ENCODE measurements around the gene PRSS8.
A peak's percentile ranks its signal among the peaks of the same experiment; 100 is the strongest.

The PRSS8 gene

GRCh38 chr16:31118223-31119155 lies 17.0 kb downstream of the PRSS8 start:
- POLR2A ChIA-PET, result interaction anchor here (0.5 to 1.7 kb wide), 9 partner anchors 11 to 330 kb away, joined by 3 to 23 read pairs (median 5); partner anchors contain the start of gene FUS
- CTCF ChIA-PET, result interaction anchor here (0.7 to 3.0 kb wide), 9 partner anchors 11 to 339 kb away, joined by 3 to 24 read pairs (median 3); no protein-coding TSS in a partner anchor
- DNase-seq (ENCODE audit: extremely low spot score), result no peak
- no peak for TF ChIP-seq CTCF (IDR thresholded peaks at IDR 0.05; ENCODE audit: control extremely low read depth, extremely low read depth, low read depth, missing control alignments)

- CTCF ChIA-PET, result interaction anchor here (0.7 to 2.8 kb wide), 11 partner anchors 12 to 343 kb away, joined by 3 to 24 read pairs (median 3); partner anchors contain the start of gene HSD3B7
- peak; percentile 99 for DNase-seq (ENCODE audit: extremely low spot score)
- no peak for TF ChIP-seq CTCF (IDR thresholded peaks at IDR 0.05; ENCODE audit: control extremely low read depth, extremely low read depth, low read depth, missing control alignments)
- POLR2A ChIA-PET, result interaction anchor here (0.5 to 1.7 kb wide), 17 partner anchors 12 to 329 kb away, joined by 3 to 23 read pairs (median 5); partner anchors contain the start of genes FUS, ZNF646 and ZNF668
Observed at GRCh38 chr16:31117384-31118222, 17.9 kb downstream of the PRSS8 start, which contains the start of gene KAT8. KAT8 (plus strand) TSS chr16:31117664; CDS start chr16:31117682, 18 bp downstream.

GRCh38 chr16:31114468-31114867 lies 21.1 kb downstream of the PRSS8 start:
- no peak for DNase-seq (ENCODE audit: extremely low spot score)
- ChIA-PET POLR2A (interaction anchor here (2.8 kb wide), 1 partner anchor 66 kb away, joined by 13 read pairs; the partner anchor contains the start of gene FUS), CTCF (interaction anchor here (1.1 to 2.2 kb wide), 4 partner anchors 15 to 130 kb away, joined by 3 to 10 read pairs (median 6); no protein-coding TSS in a partner anchor)
- no peak for TF ChIP-seq CTCF (IDR thresholded peaks at IDR 0.05; ENCODE audit: control extremely low read depth, extremely low read depth, low read depth, missing control alignments)

- no peak for DNase-seq (ENCODE audit: extremely low spot score)
- CTCF ChIA-PET, result interaction anchor here (1.1 to 2.2 kb wide), 3 partner anchors 14 to 129 kb away, joined by 3 to 10 read pairs (median 6); no protein-coding TSS in a partner anchor
- no peak for TF ChIP-seq CTCF (IDR thresholded peaks at IDR 0.05; ENCODE audit: control extremely low read depth, extremely low read depth, low read depth, missing control alignments)
- POLR2A ChIA-PET, result interaction anchor here (2.8 kb wide), 1 partner anchor 67 kb away, joined by 13 read pairs; the partner anchor contains the start of gene FUS
Observed at GRCh38 chr16:31113121-31114120, 22.1 kb downstream of the PRSS8 start.

GRCh38 chr16:31112711-31113110 lies 22.8 kb downstream of the PRSS8 start:
- ChIA-PET POLR2A (interaction anchor here (2.8 kb wide), 1 partner anchor 67 kb away, joined by 13 read pairs; the partner anchor contains the start of gene FUS), CTCF (interaction anchor here (0.8 to 2.2 kb wide), 2 partner anchors 21 to 29 kb away, joined by 3 to 10 read pairs; no protein-coding TSS in a partner anchor)
- DNase-seq (ENCODE audit: extremely low spot score), result no peak
- no peak for TF ChIP-seq CTCF (IDR thresholded peaks at IDR 0.05; ENCODE audit: control extremely low read depth, extremely low read depth, low read depth, missing control alignments)
